ENCODE data around the gene NCKAP5.
"Not testable (repeated sequence)": the region's sequence is repeated elsewhere in the genome, so short reads cannot be mapped to it uniquely, and the experiment has no call there.

NCKAP5 gene

DNA sequence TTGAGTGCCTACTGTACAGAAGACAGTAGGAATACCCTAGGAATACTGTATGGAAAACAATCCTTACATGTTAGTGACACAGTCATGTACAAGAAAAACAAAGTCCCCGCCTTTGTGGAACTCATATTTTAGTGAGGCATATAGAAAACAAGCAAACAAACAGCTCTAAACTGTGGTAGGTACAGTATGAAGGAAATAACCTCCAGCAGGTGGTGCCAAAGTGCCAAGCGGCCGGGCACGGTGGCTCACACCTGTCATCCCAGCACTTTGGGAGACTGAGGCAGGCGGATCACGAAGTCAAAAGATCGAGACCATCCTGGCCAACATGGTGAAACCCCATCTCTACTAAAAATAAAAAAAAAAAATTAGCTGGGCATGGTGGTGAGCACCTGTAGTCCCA is 48.6 kb downstream of the NCKAP5 start:
- not testable (repeated sequence) for DNase-seq

DNA sequence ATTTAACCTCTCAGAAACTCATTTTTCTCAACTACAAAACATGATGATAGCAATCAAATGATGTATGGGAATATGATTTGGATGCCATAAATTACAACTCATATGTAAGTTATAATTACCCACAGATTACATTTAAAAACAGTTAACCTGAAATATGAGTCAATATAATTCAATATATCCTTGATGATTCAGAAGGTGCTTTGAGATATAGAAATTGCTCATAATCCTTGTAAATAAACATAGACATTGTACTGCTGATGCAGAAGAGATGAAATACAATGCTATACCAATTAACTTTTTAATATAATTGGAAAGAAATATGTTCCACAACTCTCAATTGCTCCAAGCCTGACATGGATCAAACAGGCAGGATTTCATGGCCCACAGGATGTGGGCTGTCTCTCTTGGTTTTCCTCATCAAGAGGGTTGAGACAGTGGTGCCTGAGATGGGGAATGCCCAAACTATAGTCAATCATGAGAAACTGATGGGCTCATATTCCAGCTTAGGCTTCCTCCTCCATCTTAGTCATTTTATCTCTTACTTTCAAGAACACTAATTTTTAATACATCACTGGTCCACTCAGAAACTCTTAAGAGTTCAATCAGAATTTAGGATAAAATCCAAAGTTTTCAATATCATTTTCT is 49.4 kb downstream of the NCKAP5 start:
- DNase-seq: no peak

DNA sequence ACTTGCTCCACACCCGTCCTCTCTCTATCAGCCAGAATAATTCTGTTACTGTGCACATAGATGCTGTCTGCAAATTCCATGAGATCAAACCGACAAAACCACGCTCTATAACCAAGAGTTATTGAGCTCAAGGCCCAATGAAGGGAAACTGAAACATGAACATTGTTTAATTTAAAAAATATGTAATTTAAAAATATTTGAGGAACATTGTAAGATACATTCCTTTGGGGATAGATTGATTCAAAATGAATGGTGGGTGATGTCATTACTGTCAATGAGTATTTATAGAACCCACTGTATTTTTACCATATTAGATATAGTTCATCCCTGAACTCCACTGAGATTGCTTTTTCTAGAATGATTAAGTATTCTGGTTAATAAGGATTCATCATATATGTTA is 50.4 kb downstream of the NCKAP5 start:
- no peak for DNase-seq

DNA sequence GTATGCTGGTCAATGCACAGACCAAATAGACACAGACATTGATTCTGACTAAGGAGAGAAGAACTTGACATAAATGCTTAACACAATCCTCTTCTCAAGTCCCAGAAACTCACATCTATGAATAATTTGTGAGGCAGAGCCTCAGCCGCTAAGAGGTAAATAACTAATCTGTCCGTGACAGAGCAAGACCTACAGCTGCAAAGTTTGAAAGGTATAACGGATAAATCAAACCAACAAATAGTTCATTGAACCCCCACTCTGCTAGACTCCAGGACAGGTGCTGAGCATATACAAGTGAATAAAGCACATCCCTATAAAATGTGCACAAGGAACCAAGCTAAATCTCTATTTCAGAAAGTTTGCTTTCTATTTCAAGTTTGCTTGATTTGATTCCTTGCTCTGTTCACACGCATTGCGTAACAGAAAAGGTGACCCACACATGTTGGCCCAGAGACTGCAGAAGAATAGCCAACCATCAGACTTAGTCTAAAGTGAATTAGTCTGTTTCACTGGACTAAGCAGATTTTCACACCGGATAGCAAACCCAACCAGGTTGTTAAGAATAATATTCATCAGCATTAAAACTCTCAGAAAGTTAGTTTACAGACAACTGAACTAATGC is 51.7 kb downstream of the NCKAP5 start:
- no peak for DNase-seq

DNA sequence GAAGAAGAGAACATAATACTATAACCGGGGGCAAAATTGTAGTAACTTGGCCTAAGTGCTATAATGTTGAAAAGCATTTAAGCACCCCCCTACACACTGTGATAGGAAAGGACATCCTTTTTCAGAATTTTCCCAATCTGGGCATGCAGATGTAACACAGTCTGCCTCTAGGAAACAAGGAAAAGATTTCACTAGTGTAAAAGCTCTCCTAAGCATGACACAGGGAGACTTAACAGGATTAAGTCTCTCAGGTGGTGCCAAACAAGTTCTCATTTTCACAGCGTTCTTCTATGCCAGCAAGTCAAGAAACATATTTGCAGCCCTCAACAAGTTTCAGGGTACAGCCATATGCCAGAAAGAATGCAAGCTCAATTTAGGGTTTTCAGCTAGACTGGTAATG is 53.0 kb downstream of the NCKAP5 start:
- DNase-seq: no peak

DNA sequence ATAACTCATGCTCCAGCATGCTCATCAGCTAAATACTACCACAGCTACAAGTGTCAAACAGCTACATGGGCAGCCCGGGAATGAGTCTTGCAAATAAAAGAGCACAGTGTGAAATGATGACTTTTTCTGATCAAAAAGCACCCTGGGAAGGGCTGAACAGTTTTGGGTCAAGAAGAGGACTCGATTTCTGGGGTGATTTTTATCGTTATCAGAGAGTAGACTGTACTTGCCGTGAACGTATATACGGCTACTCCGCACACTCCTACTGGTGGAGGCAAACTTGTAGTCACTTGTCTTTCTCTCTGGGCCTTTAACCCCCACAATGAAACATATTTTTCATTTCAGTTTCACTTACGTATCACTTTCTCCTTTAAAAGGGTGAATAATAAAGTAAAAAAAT is 54.4 kb downstream of the NCKAP5 start:
- DNase-seq: no peak

DNA sequence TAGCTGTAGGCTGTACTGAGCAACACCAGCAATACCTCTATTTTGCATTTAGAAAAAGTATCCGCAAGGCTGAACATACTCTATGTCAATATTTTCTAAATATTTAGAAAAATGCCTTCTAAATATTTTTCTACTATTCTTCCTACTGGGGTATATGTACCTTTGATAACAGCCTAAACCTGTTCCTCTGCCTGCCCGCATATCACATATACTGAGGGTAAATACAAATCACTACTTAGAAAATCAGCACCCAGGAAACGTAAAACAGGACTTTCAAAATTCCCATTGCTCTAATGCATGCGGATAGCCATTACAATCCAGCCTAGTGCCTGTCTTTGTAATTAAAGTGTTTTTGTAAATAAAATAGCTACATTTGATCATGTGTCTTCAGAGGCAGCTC is 56.1 kb downstream of the NCKAP5 start:
- no peak for DNase-seq

DNA sequence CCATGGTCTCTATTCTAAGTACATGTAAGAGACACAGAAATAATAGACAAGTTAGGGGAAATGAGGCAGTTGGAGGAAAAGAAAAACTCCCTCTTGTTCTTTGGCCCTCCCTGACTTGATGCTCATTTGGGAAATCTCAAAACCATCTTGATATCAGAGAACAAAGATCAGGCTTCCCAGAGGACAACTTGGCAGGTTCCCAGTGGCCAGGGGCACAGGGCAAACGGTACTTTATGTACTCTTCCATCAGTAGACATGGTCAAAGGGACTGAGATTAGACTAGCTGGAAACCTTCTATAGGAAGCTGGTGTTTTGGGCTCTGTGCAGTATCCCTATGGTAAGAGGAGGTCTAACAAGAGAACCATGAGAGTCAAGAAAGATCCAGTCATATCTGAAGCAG is 56.6 kb downstream of the NCKAP5 start:
- no peak for DNase-seq

DNA sequence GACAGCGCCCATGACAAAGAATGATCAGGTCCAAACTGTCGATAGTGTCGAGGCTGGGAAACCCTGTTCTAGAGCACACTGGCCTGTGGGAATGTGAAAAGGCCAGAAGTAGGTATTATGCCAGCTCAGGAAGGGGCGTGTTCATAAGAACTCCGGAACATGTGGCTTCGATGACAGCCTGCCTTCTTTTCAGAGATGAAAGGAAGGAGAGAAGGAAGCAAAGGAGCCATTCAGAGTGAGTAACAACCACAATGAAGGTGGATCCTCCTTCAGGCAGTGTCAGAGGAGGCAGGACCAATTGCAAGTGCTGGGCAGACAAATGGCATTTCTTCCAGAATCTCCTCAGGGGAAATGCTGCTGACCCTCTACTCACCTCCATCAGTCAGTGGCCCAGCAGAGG is 58.5 kb downstream of the NCKAP5 start:
- DNase-seq: no peak

DNA sequence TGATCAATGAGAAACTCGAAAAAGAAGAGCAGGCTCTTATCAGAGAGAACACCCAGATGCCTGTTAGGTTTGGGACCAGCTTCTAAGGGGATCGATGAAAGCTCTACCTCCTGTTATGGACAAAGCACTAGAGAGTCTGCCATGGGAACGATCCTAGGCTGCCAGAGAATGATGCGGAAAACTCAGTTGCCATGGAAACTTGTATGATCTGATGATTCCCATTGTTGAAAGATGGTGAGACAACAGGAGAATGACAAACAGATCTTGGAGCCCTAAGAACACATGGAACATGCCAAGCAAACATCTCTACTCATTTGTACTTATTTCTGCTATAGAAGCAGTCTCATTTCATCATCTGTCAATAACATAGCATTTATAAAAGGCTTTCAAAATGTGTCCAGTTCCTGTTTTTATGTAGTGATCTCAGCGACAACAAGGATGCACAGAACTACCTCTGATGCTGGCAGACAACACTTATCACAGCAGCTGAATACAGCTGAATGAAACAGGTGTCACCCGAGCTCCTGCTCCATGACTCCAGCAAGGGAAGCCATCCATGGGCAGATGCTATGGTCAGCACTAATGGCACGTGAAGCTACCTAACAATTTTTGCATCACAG is 59.6 kb downstream of the NCKAP5 start:
- no peak for DNase-seq

DNA sequence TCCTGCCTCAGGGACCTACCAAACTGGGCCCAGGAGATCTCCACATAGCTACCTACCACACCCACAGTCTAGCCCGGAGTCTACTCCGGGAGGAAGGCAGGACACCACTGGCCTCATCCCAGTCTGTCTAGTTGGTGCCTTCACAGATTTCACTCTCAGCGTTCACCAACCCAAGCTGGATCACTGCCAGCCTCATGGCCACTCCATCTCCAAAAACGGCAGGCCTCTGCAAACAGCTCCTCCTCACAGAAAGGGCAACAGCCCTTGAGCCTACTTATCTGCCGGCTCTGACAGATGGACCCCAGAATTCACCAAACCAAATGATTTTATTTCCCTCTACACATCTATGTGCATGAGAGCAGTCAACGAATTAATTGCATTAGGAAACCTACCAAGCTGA is 61.3 kb downstream of the NCKAP5 start:
- no peak for DNase-seq

DNA sequence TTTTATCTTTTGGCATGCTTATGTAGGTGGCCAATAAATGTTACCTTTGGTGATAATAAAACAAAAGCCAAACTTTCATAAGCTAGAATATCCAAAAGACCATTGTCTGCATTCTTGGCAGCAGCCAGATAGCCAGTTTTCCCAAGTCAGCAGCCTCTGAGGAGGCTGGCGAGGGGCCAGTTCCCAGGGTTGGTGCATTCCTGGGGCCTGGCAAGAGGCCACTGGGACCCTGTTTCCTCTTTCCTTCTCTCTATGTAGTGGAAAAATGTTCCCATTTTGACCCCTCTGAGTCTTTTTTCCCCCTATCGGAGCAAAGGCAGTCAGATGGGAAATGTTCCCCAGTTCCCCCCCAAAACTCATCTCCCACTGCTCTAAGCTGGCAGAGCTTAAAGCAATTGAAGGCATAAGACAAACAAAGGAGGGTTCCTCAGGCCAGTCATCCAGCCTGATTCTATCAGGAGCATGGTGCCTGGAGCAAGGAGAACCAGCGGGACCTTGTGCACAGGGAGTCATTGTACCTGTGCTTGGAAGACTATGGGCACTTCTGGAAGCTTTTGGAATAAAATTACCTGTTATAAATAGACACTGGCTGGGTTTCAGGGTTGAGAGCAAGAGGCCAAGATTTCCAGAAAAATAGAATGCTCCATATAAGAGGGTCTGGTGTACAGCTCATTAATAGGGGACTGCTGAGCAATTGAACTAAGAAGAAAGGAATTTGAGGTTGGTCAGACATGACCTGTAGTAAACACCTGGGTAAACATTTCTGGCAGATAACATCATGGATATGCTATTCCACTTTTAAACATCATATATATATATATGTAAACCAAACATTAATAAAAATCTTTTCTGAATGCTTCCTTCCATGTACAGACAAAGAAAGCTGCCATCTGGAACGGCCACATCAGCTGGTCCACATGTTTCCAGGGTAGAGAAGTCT is 63.4 kb downstream of the NCKAP5 start:
- DNase-seq: peak; percentile 18

DNA sequence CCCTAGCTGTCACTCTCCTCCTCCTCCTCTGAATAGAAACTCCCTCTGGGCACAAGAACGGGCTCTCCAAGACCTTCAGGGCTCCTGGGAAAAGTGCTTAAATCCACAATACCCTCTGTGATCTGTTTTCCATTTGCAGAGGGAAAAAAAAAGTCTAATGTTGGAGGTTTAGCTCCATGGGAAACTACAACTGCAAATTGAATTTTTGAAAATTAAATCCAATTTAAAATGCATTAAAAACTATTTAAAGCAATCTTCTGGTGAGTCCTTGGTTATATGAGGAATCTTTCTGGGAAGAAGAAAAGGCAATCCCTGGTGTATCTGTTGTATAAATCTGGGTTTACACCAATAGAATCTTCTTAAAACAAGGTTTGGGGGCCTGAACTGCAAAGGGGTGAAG is 64.3 kb downstream of the NCKAP5 start:
- DNase-seq: no peak

DNA sequence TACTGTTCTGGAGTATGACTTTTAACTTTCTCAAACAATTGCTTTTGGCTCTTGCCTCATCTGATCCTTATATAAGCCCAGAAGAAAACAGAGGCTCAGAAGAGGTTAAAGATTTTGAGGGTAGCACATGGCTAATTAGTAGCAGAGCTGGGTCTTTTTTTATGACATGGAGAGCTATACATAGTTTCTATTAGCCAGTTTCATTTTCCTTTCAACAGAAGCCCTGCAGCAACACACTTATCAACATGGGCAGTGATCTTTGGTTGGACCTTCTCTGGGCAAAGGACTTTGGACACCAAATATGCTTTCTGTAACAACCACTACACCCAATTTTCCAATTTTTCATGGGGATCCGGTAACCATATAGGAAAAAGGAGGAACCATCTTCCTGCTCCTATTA is 64.9 kb downstream of the NCKAP5 start:
- no peak for DNase-seq

DNA sequence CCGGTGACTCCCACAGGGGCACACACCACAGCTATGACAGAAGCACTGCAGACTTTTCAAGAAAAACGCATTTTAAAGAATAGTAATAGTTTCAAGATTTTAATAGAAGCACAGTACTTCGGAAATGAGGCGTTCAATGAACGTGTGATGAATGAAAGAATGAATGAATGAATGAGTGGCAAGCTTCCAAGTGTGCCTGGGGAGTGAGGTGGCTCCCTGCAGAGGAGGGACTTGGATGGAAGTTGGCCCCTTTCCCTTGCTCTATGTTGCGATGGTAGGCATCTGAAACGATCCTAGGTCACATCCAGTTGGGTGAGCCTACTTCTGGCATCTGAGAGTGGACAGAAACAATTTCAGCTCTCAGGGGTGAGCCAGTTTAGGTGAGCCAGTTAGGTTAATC is 65.6 kb downstream of the NCKAP5 start:
- no peak for DNase-seq

DNA sequence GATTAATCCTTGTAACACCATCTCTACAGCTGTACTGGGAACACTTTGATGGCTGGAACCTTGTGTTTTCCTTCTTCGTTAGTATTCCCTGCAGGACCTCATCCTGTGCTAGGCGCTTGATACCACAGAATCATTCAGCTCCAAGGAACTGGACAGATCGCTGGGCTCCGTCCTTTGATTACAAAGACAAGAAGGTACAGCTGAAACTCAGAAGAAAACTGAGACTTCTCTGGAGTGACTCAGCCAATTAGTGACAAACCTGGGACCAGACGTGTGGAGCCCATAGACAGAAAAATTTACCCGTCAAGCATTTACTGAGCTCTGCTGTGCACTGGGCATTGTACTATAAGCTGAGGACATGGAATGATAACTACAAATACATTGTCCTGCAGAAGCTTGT is 67.3 kb downstream of the NCKAP5 start:
- no peak for DNase-seq

DNA sequence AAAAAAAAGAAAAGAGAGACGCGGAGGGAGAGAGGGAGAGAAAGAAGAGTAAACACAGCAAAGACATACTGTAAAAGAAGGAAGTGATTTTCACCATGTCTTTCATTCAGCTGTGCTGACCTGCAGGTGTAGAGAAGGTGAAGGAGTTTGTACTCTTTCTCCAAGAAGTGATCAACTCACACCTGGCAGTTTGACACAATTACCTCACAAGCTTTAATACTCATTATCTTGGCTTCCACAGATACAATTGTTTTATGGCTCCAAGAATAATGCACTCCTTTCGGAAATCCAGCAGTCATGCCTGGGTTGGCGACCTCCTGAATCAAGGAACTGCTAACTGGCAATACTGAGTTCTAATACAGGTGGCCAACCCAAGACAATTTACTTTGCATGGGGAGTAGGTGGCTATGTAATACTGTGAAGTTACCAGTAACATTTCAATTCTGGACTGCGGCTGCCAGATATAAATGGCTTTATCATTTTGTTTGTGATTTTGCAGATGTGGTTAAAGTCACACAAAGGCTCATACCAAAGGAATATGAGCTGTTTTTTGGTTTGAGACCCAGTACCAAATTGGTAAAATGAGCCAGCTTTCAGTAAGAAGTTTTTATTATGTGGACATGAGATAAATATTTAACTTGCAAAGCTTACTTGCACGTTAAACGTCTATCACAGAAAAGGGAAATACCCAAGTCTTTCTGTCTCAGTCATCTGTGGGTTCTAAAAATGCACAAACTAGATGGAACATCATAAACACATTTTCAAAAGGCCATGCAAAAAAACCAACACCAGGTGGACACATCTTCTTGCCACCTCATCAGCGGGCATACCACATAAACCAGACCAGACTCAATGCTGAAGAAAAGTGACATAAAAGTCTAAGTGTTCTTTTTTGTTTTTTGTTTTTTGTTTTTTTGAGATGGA is 69.3 kb downstream of the NCKAP5 start:
- no peak for DNase-seq

DNA sequence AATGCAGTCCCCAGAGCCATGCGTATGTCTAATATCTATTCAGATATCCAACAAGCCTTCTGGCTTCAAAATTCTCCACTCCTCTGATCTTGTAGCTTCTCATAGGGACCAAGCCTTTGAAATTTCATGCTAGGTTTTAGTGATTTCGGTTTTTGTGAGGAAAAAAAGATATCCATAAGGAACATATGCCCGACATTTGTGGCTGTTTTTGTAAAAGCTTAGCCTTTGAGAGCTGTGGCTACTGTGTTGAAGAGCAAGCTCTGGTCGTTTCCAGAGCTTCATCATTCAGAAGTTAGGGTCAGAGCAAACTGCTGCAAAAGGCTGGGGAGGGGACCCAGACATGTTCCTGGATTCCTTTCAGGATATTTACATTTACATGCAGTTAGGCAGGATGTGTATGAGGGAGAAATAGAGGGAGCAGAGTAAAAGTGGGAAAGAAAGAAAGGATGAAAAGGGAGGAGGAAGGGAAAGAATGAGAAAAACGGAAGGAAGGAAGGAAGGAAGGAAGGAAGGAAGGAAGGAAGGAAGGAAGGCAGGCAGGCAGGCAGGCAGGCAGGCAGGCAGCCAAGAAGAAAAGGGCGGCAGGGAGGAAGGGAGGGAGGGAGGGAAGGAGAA is 70.2 kb downstream of the NCKAP5 start:
- no peak for DNase-seq

DNA sequence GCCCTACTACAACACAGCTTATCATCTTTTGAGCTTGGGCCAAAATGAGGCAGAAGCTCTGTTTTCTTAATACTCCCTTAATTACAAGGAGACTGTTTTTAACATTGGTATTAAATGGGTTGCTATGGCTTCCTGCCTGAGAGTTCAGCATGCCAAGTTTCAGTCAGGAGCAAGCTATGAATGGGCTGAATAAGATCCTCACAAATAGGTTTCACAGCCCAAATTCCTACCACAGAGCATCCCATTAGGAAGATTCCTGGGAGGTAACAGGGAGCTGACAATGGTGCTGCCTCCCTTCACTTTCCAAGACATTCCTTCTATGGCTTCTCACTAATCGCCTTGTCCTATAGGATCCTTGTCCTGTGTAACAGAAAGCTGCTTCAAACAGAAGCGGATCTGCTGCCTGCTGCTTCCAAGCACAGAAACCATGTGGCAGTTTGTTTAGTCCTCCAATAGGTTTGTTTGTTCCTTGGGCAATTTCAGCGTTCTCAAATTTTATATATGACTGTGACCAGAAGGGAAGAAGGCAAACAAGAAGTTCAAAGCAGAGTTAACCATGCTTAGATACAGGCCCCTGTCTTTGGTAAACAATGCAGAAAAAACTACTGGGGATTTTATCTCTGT is 70.9 kb downstream of the NCKAP5 start:
- no peak for DNase-seq

DNA sequence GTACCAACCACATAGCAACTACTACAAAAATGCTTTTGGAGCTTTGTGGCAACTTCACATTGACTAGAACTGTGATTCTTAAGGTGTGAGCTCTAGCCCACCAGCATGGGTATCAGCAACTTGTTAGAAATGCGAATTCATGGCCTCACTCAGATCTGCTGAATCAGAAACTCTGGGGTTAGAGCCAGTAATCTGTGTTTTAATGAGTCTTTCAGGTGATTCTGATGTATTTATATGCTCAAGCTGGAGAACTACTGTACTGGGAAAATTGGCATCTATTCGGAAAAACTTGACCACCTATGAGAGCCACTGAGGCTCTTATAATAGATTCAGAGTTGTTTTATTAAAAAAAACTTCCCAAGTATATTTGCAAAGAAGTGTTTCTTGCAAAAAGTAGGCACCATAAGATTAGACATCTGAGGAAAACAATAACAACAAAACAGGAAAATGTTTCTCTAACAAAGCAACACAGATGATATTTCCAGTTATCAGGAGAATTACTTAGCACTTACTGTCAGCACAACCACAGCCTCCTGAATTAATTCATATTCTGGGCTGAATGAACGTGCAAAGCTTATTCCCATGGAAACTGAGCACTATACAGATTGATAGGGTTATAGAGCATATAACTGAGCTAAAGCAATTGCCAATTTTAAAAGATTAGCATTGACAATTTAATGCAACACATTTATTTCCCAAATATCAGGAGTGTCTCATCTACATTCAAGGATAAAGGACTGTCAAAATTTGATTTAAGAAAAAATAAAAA is 71.6 kb downstream of the NCKAP5 start:
- DNase-seq: no peak

DNA sequence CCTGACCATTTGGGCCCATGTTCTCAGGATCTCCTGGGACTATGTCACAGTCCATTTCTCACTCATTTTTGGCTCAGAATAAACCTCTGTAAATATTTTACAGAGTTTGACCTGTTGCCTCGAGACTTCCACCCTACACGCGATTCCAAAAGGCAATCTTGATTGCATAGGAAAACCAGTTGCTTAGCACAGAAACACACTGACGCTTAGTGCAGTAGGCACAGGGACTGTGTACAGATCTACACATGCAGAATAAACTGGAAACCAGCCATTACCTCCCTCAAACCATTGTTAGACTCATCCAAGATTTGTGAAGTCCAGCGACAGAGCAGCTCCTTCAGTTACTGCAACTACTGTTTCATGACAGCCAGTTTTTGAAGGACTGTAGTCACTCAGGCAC is 73.0 kb downstream of the NCKAP5 start:
- DNase-seq: no peak

Measured in NCI-H1048 (cell line).